GM19238 (cell line): ENCODE results near the gene B3GNT9.

Experiments
- DNase-seq: peaks from one replicate; pipeline ENCODE4 v3.0.0; 2011; ENCODE audit warnings: low spot score; ENCODE audit not compliant: insufficient read length

Gene B3GNT9

GRCh38 chr16:67115639-67116038, 35.2 kb downstream of the B3GNT9 start:
- DNase-seq: no peak

GRCh38 chr16:67114793-67115192, 36.0 kb downstream of the B3GNT9 start:
- no peak for DNase-seq

GRCh38 chr16:67112591-67113399, 38.0 kb downstream of the B3GNT9 start:
- DNase-seq: no peak

- DNase-seq: no peak
These were observed 38.8 kb downstream of the B3GNT9 start for GRCh38 chr16:67111951-67112444.

GRCh38 chr16:67109407-67110135, 41.2 kb downstream of the B3GNT9 start, which contains the start of gene PHAF1:
TSS of gene PHAF1 (plus strand) at chr16:67109941. CDS start at chr16:67110176, 235 bp downstream.
- peak; percentile 92 for DNase-seq

- DNase-seq: no peak
These were observed 41.8 kb downstream of the B3GNT9 start for GRCh38 chr16:67108931-67109406.

GRCh38 chr16:67108489-67108888, 42.3 kb downstream of the B3GNT9 start:
- DNase-seq: no peak

- DNase-seq: no peak
These were observed 44.9 kb downstream of the B3GNT9 start for GRCh38 chr16:67105881-67106280.

- no peak for DNase-seq
These were observed 45.6 kb downstream of the B3GNT9 start for GRCh38 chr16:67105246-67105645.

GRCh38 chr16:67104845-67105244, 46.0 kb downstream of the B3GNT9 start:
- DNase-seq: no peak

- no peak for DNase-seq
These were observed 46.7 kb downstream of the B3GNT9 start for GRCh38 chr16:67104061-67104460.

- no peak for DNase-seq
These were observed 49.3 kb downstream of the B3GNT9 start for GRCh38 chr16:67101311-67102082.

GRCh38 chr16:67100569-67101310, 50.1 kb downstream of the B3GNT9 start:
- DNase-seq: no peak

- DNase-seq: no peak
These were observed 52.2 kb downstream of the B3GNT9 start for GRCh38 chr16:67098599-67098998.
